GM23338 (cell line): Measurements from ENCODE around the gene COL18A1. TPM values are rescaled to one million over a fixed set of nuclear protein-coding genes. Genes with fewer than 3 reads are reported as not detected.

Source experiments
- ATAC-seq: fragments of 200-7000 bp; cut with Tn5 transposase; 3 replicates; pipeline ENCODE4 v1.9.1; 2020
- DNase-seq: peaks from one replicate; pipeline ENCODE4 v3.0.0-alpha.2; 2015; ENCODE audit warnings: low spot score
- H2AFZ ChIP-seq: fragments of 200-600 bp; sonication (generic); 2 replicates; pipeline ENCODE4 v1.8.0; 2016; ENCODE audit warnings: antibody characterized with exemption, mild to moderate bottlenecking, moderate library complexity
- H3F3A ChIP-seq: fragments of 200-600 bp; sonication (generic); replicated peaks from 2 replicates; pipeline ENCODE4 v1.8.0; 2017; ENCODE audit warnings: antibody characterized with exemption, mixed run types, low read depth
- H3K27ac ChIP-seq: fragments of 200-600 bp; sonication (generic); 2 replicates; pipeline ENCODE4 v1.6.1; 2016; ENCODE audit warnings: low read depth
- H3K27me3 ChIP-seq: fragments of 200-600 bp; sonication (generic); 2 replicates; pipeline ENCODE4 v1.8.0; 2016; ENCODE audit warnings: mild to moderate bottlenecking, mixed run types, moderate library complexity; ENCODE audit not compliant: insufficient read depth
- H3K36me3 ChIP-seq: fragments of 200-600 bp; sonication (generic); 2 replicates; pipeline ENCODE4 v1.8.0; 2016; ENCODE audit warnings: mild to moderate bottlenecking; ENCODE audit not compliant: insufficient read depth
- H3K4me1 ChIP-seq: fragments of 200-600 bp; sonication (generic); 2 replicates; pipeline ENCODE4 v1.8.0; 2016; ENCODE audit warnings: mild to moderate bottlenecking, moderate library complexity; ENCODE audit not compliant: insufficient read depth
- H3K4me2 ChIP-seq: fragments of 200-600 bp; sonication (generic); 2 replicates; pipeline ENCODE4 v1.7.1; 2017; ENCODE audit warnings: mixed run types
- H3K4me3 ChIP-seq: fragments of 200-600 bp; sonication (generic); 2 replicates; pipeline ENCODE4 v1.6.1; 2016; ENCODE audit warnings: mixed run types
- H3K79me2 ChIP-seq: fragments of 200-600 bp; sonication (generic); replicated peaks from 2 replicates; pipeline ENCODE4 v1.8.0; 2017; ENCODE audit warnings: mild to moderate bottlenecking; ENCODE audit not compliant: insufficient read depth
- H3K9me2 ChIP-seq: fragments of 200-600 bp; sonication (generic); 2 replicates; pipeline ENCODE4 v1.8.0; 2017; ENCODE audit not compliant: insufficient read depth
- H4K20me1 ChIP-seq: fragments of 200-600 bp; sonication (generic); replicated peaks from 2 replicates; pipeline ENCODE4 v1.8.0; 2017; ENCODE audit warnings: mild to moderate bottlenecking; ENCODE audit not compliant: insufficient read depth
- H3K27ac Mint-ChIP-seq: 2 replicates; pipeline ENCODE4 v1.8.0; 2020; ENCODE audit warnings: inconsistent platforms, mild to moderate bottlenecking, moderate library complexity, mixed read lengths
- H3K27me3 Mint-ChIP-seq: 3 replicates; pipeline ENCODE4 v1.8.0; 2022; ENCODE audit warnings: low read depth, mild to moderate bottlenecking, moderate library complexity, mixed read lengths, inconsistent platforms; ENCODE audit not compliant: insufficient read depth, poor library complexity
- H3K36me3 Mint-ChIP-seq: 3 replicates; pipeline ENCODE4 v1.8.0; 2021; ENCODE audit warnings: low read depth, mild to moderate bottlenecking, inconsistent platforms, moderate library complexity, mixed read lengths
- H3K4me1 Mint-ChIP-seq: 3 replicates; pipeline ENCODE4 v1.8.0; 2020; ENCODE audit warnings: mild to moderate bottlenecking, inconsistent platforms, mixed read lengths
- H3K4me3 Mint-ChIP-seq: 3 replicates; pipeline ENCODE4 v1.8.0; 2021; ENCODE audit warnings: moderate library complexity, mild to moderate bottlenecking, inconsistent platforms, mixed read lengths
- H3K9me3 Mint-ChIP-seq: 3 replicates; pipeline ENCODE4 v1.8.0; 2020; ENCODE audit warnings: moderate library complexity, mild to moderate bottlenecking, inconsistent platforms, mixed read lengths
- EZH2 ChIP-seq: fragments of 200-600 bp; sonication (generic); IDR thresholded peaks from one replicate; pipeline ENCODE4 v1.8.0; 2017; ENCODE audit warnings: antibody characterized with exemption, mild to moderate bottlenecking, low read depth; ENCODE audit not compliant: unreplicated experiment
- EZH2phosphoT487 ChIP-seq: fragments of 200-600 bp; sonication (generic); IDR thresholded peaks from one replicate; pipeline ENCODE4 v1.8.1; 2018; ENCODE audit warnings: antibody characterized with exemption; ENCODE audit not compliant: unreplicated experiment
- JUNB ChIP-seq: IDR thresholded peaks from one replicate; pipeline ENCODE4 v1.6.1; 2016; ENCODE audit warnings: antibody characterized with exemption; ENCODE audit not compliant: unreplicated experiment
- NANOG ChIP-seq: IDR thresholded peaks from 2 replicates; pipeline ENCODE4 v1.6.1; 2016; ENCODE audit warnings: antibody characterized with exemption, borderline replicate concordance
- POLR2AphosphoS5 ChIP-seq: IDR thresholded peaks from 2 replicates; pipeline ENCODE4 v1.6.1; 2016; ENCODE audit warnings: antibody characterized with exemption, low read depth
- STAT1 ChIP-seq: IDR thresholded peaks from one replicate; pipeline ENCODE4 v1.6.1; 2016; ENCODE audit warnings: antibody characterized with exemption; ENCODE audit not compliant: unreplicated experiment
- ZNF114 ChIP-seq: fragments of 250-450 bp; sonication (Bioruptor Pico); IDR thresholded peaks from 2 replicates; pipeline ENCODE4 v1.5.0; 2020; ENCODE audit warnings: mild to moderate bottlenecking, moderate library complexity
- ZNF331 ChIP-seq: fragments of 250-450 bp; sonication (Bioruptor Pico); IDR thresholded peaks from 2 replicates; pipeline ENCODE4 v1.5.0; 2020; ENCODE audit warnings: low read depth, mild to moderate bottlenecking, moderate library complexity
- polyA plus RNA-seq: library from polyadenylated mRNA; unstranded; fragments of >200 nt; fragmentation: Nextera tagmentation; extraction: Ambion mirVana; gene quantifications from 2 replicates; pipeline ENCODE4 v1.2.1, GENCODE V29; 2016
- total RNA-seq: library from RNA; depleted of rRNA; stranded (reverse); fragments of >200 nt; shearing (Covaris generic); gene quantifications from 2 replicates; pipeline ENCODE4 v1.2.3, GENCODE V29; 2014
- TF ChIP-seq, protein P1 (sequence below): IDR thresholded peaks from one replicate; pipeline ENCODE4 v1.6.1; 2018; ENCODE audit warnings: antibody characterized with exemption; ENCODE audit not compliant: unreplicated experiment
- TF ChIP-seq, protein P2 (sequence below), 2 experiments: fragments of 200-600 bp in 1 of 2; sonication (generic) in 1 of 2; conservative IDR thresholded peaks; 2 replicates each; pipeline versions ENCODE4 v1.5.1 to v1.6.1; 2016 to 2017; ENCODE audit warnings: antibody characterized with exemption in 2 of 2, low read depth in 2 of 2, mild to moderate bottlenecking in 2 of 2, moderate library complexity in 1 of 2
- TF ChIP-seq, protein P3 (sequence below): IDR thresholded peaks from 2 replicates; pipeline ENCODE4 v1.6.1; 2016; ENCODE audit warnings: antibody characterized with exemption

The COL18A1 gene
- total and polyA plus RNA-seq, 2 experiments from 2014 or later: 38.4 to 430 TPM

DNA sequence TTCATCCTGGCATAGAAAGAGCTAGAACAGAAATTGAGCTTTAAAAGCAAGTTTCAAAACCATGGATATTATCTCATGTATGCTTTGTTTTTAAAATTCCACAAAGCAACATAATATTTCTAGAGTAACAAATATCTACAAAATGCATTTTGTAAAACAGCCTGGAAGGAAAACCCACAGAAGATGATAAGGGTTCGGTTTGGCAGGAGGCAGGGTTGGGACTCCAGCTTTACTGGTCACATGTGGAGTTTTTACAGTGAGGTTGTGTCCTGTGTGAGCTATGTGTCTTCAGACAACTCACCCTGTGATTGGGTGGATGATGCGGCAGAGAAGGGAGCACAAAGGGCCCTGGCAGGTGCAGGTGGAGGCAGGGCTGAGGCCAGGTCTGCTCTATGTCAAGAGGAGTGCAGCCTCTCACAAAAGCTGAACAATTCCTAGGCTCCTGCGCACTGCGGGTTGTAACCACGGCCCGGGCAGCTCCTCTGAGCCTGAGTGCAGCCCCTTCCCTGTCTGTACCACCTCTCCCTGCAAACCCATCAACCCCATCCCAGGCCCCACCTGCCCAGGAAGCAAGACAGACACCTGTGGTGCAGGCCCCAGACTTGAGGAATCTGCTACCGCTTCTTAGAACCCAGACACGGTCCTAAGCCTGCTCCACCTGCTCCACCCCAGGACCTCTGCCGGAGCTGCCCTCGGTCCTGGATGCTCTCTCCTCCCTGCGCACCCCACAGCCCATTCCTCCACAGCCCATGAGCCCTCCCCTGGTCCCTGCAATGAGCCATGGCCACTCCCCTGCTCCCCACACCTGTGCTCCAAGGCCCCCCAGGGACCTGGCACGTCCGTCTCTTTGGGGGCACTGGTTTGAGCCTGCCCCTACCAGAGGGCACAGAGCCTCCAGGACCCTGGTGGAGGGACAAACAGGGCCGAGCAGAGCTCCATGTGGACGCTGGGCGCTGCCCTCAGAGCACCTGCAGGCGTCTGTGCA is 2.8 kb upstream of the COL18A1 start (continued):
- TF ChIP-seq, protein P1, sequence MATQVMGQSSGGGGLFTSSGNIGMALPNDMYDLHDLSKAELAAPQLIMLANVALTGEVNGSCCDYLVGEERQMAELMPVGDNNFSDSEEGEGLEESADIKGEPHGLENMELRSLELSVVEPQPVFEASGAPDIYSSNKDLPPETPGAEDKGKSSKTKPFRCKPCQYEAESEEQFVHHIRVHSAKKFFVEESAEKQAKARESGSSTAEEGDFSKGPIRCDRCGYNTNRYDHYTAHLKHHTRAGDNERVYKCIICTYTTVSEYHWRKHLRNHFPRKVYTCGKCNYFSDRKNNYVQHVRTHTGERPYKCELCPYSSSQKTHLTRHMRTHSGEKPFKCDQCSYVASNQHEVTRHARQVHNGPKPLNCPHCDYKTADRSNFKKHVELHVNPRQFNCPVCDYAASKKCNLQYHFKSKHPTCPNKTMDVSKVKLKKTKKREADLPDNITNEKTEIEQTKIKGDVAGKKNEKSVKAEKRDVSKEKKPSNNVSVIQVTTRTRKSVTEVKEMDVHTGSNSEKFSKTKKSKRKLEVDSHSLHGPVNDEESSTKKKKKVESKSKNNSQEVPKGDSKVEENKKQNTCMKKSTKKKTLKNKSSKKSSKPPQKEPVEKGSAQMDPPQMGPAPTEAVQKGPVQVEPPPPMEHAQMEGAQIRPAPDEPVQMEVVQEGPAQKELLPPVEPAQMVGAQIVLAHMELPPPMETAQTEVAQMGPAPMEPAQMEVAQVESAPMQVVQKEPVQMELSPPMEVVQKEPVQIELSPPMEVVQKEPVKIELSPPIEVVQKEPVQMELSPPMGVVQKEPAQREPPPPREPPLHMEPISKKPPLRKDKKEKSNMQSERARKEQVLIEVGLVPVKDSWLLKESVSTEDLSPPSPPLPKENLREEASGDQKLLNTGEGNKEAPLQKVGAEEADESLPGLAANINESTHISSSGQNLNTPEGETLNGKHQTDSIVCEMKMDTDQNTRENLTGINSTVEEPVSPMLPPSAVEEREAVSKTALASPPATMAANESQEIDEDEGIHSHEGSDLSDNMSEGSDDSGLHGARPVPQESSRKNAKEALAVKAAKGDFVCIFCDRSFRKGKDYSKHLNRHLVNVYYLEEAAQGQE: no peak
- TF ChIP-seq ZNF114 (no peak), POLR2AphosphoS5 (no peak), STAT1 (no peak)

DNA sequence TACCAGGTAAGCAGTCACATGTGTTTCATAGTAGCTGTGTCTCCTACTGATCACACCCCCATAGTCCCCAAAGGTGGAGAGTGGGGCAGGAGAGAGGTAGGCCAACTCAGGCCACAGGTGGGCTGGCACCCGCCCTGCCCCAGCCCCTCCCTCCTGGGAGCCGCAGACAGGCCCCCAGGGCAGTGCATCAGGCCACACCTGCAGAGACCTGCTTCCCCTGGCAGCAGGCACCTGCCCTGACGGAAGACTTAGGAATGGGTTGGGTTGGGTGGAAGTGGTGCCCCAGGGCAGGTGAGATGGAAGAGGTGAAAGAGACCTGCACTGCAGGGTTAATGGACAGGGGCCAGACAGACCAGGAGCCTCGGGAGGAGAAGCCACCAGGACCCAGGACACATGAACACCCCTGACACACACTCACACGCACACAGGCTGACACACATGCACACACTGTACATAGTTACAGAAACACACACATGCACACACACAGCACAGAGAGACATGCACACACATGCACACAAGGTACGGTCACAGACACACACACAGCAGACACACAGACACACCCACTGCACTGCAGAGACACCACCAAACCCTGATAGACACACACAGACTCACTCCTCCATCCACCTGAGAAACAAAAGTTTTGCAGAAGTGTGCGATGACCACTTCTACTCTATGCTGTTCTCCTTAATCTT is 1.7 kb upstream of the COL18A1 start:
- Mint-ChIP-seq H3K9me3 (peaks cover 18% of the 10 kb centered on the region), H3K27ac (no peak overlapping the region), H3K4me3 (peak overlapping the region; percentile 82), H3K27me3 (peaks cover 29% of the 10 kb centered on the region), H3K4me1 (peaks cover 38% of the 10 kb centered on the region), H3K36me3 (peaks cover 23% of the 10 kb centered on the region)
- peaks cover 24% of the 10 kb centered on the region for H3K79me2 ChIP-seq
- peaks cover 5% of the 10 kb centered on the region; the same call in 1 of the 2 replicates for H3K27me3 ChIP-seq
- DNase-seq (no peak), ATAC-seq (no peak)
- peak overlapping the region; percentile 90 for H3K4me2 ChIP-seq
- peaks cover 22% of the 10 kb centered on the region for H3K4me1 ChIP-seq
- peaks cover 10% of the 10 kb centered on the region for H4K20me1 ChIP-seq
- no peak overlapping the region for H3K4me3 ChIP-seq
- H3K36me3 ChIP-seq: no peaks in the 10 kb centered on the region
- H3K9me2 ChIP-seq: 0 out of 2 replicates have a peak, but pooled peaks cover 3% of the 10 kb centered on the region
- peaks cover 30% of the 10 kb centered on the region for H3F3A ChIP-seq
- H3K27ac ChIP-seq: no peak overlapping the region
- peak overlapping the region; percentile 83; the same call in 1 of the 2 replicates for H2AFZ ChIP-seq
- TF ChIP-seq, protein P1: no peak
- TF ChIP-seq, protein P2, sequence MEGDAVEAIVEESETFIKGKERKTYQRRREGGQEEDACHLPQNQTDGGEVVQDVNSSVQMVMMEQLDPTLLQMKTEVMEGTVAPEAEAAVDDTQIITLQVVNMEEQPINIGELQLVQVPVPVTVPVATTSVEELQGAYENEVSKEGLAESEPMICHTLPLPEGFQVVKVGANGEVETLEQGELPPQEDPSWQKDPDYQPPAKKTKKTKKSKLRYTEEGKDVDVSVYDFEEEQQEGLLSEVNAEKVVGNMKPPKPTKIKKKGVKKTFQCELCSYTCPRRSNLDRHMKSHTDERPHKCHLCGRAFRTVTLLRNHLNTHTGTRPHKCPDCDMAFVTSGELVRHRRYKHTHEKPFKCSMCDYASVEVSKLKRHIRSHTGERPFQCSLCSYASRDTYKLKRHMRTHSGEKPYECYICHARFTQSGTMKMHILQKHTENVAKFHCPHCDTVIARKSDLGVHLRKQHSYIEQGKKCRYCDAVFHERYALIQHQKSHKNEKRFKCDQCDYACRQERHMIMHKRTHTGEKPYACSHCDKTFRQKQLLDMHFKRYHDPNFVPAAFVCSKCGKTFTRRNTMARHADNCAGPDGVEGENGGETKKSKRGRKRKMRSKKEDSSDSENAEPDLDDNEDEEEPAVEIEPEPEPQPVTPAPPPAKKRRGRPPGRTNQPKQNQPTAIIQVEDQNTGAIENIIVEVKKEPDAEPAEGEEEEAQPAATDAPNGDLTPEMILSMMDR (conservative IDR thresholded peaks at IDR 0.05; ENCODE audit: low read depth in 2 of 2): no peak
- TF ChIP-seq ZNF331 (CRISPR knock-in tag) (no peak), EZH2phosphoT487 (no peak), NANOG (no peak), JUNB (no peak), EZH2 (no peak)
- TF ChIP-seq, protein P3, sequence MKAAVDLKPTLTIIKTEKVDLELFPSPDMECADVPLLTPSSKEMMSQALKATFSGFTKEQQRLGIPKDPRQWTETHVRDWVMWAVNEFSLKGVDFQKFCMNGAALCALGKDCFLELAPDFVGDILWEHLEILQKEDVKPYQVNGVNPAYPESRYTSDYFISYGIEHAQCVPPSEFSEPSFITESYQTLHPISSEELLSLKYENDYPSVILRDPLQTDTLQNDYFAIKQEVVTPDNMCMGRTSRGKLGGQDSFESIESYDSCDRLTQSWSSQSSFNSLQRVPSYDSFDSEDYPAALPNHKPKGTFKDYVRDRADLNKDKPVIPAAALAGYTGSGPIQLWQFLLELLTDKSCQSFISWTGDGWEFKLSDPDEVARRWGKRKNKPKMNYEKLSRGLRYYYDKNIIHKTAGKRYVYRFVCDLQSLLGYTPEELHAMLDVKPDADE: no peak
